Urinary bladder (tissue), 4 donors: ENCODE results near the gene CABP7. TPM values are rescaled to one million over a fixed set of nuclear protein-coding genes. Genes with fewer than 3 reads are reported as not detected.
A peak's percentile ranks its signal among the peaks of the same experiment; 100 is the strongest.

ENCODE experiments used
- DNase-seq: peaks from one replicate; pipeline ENCODE4 v3.0.0-alpha.2; 2015; ENCODE audit errors: extremely low spot score
- H3K27ac ChIP-seq: one replicate; pipeline ENCODE4 v1.5.1; 2013; ENCODE audit warnings: low read depth, mild to moderate bottlenecking, moderate library complexity
- H3K36me3 ChIP-seq: one replicate; pipeline ENCODE4 v1.6.1; 2013; ENCODE audit warnings: mild to moderate bottlenecking, moderate library complexity; ENCODE audit not compliant: insufficient read depth
- H3K4me1 ChIP-seq: one replicate; pipeline ENCODE4 v1.6.1; 2013; ENCODE audit warnings: mild to moderate bottlenecking, moderate library complexity; ENCODE audit not compliant: insufficient read depth
- H3K4me3 ChIP-seq: one replicate; pipeline ENCODE4 v1.5.1; 2013; ENCODE audit warnings: low read depth, low read length
- WGBS: extraction: QIAGEN DNeasy Blood & Tissue Kit; methylation state at CpG from one replicate; pipeline ENCODE4 v1.1.7; 2013; 5-methylcytosine and 5-hydroxymethylcytosine counted together
- polyA plus RNA-seq: library from polyadenylated mRNA; stranded (reverse); fragments of 200-250 nt; gene quantifications from one replicate; pipeline ENCODE4 v1.2.3, GENCODE V29; 2013
- total RNA-seq: library from RNA; depleted of rRNA; stranded (reverse); fragments of >200 nt; gene quantifications from one replicate; pipeline ENCODE4 v1.2.3, GENCODE V29; 2014
- donor health status: healthy with polysubstance abuse.
- donor health status: healthy.

CABP7 gene
- total and polyA plus RNA-seq, 2 donors = 0.05 to 0.11 TPM

DNA sequence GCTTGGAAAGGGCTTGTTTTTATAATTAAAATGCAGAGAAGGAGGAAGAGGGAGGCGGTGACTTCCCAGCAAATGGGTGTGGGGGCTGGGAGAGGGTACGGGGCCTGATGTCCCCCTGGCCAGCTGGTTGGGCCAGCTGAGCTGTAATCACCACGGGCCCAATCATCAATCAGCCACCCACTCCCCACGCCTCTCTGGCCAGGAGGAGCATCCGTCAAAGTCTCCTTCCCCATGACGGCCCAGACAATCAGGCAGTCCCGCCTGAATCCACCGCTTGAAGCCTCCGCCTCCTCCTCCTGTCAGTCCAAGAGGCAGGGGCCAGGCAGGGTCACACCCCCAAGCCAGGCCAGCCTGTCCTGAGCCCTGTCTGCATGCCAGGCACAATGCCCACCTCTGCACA is 13.3 kb upstream of the CABP7 start:
- WGBS = 63% methylated on average over 9 of the region's 9 CpGs
- H3K4me1 ChIP-seq = peaks cover 3% of the 10 kb centered on the region
- H3K36me3 ChIP-seq = no peaks in the 10 kb centered on the region
- H3K27ac ChIP-seq = no peak overlapping the region
- H3K4me3 ChIP-seq = no peak overlapping the region
- no peak for DNase-seq

DNA sequence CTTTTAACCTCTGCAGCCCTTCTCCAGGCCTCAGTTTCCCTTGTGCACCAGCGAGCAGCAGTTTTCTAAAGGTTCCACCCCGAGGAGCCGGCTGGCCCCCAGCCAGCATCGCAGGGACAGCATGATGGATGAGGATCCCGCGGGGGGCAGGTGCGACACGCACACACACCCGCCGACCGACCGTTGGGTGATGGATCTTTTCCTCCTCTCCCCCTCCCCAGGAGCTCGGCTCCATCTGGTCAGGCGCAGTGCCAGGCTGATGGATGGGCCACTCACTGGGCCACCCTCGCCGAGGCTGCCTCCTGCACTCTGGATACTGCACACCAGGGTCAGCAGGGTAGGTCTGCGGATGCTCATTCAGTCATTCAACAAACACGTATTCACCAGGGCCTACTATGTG is 12.8 kb upstream of the CABP7 start:
- Histone ChIP-seq H3K4me3 (no peak overlapping the region), H3K36me3 (no peaks in the 10 kb centered on the region), H3K27ac (no peak overlapping the region), H3K4me1 (peaks cover under 1% of the 10 kb centered on the region)
- no peak for DNase-seq
- 69% methylated on average over 18 of the region's 18 CpGs for WGBS

DNA sequence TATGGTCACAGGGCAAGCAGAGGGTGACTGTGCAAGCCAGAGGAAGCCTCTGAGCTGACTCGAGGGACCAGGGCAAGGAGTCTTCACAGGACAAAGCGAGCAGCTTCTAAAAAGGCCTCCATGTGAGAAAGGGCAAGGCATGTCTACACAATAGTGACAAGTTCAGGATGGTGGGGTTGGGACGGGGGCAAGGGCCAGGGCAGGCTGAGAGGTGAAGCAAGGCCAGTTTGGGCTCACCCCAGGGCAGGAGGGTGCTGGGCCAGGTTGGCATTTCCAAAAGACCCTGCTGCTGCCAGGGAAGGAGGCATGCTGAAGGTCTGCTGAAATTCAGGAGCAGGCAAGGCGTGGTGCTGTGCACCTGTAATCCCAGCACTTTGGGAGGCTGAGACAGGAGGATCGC is 12.3 kb upstream of the CABP7 start:
- Histone ChIP-seq H3K27ac (no peak overlapping the region), H3K4me3 (no peak overlapping the region), H3K4me1 (no peaks in the 10 kb centered on the region), H3K36me3 (no peaks in the 10 kb centered on the region)
- no peak for DNase-seq
- WGBS = 91% methylated on average over 5 of the region's 5 CpGs

DNA sequence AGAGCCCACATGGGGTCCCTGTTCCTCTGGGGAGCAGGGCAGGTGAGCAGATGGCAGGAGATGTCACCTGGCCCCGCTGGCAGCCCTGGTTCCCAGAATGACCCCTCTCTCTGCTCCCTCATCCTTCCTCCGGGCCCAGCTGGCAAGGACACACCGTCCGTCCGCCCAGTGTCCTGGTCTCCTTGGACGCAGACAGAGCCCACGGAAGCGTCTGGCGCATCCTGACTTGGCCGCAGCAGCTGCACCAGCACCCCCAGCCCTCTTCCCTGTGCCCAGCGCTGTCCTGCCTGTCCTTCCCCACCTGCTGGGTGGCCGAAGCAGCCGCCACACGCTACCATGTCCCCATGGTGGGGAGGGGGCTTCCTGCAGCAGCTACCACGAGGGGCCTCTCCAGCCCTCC is 9.6 kb upstream of the CABP7 start:
- Histone ChIP-seq H3K36me3 (no peaks in the 10 kb centered on the region), H3K27ac (no peak overlapping the region), H3K4me1 (no peaks in the 10 kb centered on the region), H3K4me3 (no peak overlapping the region)
- 79% methylated on average over 15 of the region's 15 CpGs for WGBS
- DNase-seq = no peak

DNA sequence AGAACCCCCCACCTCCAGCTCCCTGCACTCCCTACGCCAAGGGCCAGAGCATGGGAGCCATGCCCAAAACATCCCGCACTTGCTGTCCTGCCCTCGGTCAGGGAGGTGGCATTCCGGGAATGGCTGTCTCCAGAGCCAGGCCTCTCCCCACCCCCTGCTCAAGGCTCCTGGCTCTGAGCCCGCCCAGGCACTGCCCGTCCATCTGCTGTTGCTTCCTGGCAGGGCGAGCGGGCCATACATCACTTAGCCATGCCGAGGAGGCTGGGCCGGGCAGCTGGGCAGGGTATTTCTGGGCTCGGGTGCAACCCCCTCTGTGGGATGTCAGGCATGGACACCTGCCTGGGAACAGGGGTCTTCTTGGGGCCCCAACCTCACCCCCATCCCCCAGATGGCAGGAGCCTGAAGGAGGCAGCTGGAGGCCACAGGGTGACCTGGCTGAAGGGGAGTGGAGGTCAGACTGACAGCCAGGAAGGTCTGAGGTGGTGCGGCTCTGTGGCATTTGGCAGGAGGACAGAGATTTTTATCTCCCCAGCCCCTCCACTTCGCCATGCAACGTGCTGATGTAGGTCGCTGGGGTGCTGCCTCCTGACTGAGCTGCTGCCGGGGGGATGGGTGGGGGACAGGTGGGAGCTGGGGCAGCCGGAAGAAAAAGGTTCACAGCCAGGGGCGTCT is 8.7 kb upstream of the CABP7 start:
- no peaks in the 10 kb centered on the region for H3K36me3 ChIP-seq
- H3K4me3 ChIP-seq = no peak overlapping the region
- 53% methylated on average over 18 of the region's 18 CpGs for WGBS
- DNase-seq = no peak
- no peaks in the 10 kb centered on the region for H3K4me1 ChIP-seq
- H3K27ac ChIP-seq = no peak overlapping the region

DNA sequence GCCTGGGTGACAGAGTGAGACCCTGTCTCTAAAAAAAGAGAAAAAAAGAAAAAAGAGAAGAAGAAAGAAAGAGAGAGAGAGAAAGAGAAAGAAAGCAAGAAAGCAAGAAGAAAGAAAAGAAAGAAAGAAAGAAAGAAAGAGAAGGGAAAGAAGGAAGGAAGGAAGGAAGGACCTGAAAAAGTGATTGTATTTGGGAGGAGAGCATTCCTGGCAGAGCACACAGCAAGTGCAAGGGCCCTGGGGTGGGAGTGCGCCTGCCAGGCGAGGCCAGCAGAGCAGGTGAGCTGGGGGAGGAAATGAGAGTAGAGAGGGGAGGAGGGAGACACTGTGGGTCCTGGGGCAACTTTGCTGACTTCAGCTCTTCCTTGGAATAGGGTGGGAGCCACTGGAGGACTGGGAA is 7.7 kb upstream of the CABP7 start:
- 75% methylated on average over 2 of the region's 2 CpGs for WGBS

DNA sequence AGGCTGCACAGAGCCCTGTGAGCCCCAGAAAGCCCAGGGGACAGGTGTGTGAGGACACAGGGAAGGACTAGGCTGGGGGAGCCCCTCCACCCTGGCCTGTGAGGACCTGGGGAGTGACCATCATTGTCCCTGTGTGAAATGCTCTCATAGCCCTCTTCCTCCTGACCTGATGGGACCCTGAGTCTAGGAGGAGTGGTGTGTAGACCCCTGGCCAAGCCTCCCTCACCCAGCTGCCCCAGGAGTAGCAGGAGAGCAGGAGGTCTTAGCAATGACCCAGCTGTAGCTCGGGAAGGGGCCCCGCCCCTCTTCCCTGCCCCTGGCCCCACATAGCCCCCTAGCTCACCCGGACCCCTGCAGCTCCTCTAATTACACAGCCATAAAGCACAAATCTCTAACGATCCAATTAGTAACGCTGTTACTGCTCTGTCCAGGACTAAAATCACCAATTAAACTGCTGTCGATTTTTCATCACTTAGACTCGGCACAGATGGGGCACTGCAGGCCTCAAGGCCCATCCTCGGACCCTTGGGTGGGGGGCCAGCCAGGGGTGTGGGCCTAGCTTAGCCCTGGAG is 6.6 kb upstream of the CABP7 start:
- no peak overlapping the region for H3K4me3 ChIP-seq
- WGBS = 26% methylated on average over 8 of the region's 8 CpGs
- H3K4me1 ChIP-seq = no peaks in the 10 kb centered on the region

More for the DNA sequence above, 7.7 kb upstream of the CABP7 start:
- Histone ChIP-seq H3K4me1 (no peaks in the 10 kb centered on the region), H3K36me3 (no peaks in the 10 kb centered on the region), H3K27ac (no peak overlapping the region), H3K4me3 (no peak overlapping the region)
- DNase-seq = no peak

DNA sequence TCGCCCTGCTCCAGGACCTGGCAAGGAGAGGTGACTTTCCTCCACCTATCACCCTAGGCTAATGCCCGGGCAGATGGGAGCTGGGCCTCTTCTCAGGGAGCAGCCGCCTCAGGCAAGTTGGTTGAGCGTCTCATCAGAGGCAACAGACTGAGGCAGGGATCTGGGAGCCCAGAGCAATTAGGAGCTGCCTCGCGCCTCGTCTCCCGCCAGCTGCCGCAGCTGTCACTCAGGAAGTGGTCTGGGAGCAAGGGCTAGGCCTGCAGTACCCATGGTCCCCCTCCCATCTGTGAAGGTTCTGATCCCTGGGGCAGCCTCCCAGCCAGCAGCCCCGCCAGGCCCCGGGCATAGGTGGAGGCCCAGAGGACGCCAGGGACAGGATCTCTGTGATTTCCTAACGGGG is 4.6 kb upstream of the CABP7 start:
- WGBS = 58% methylated on average over 13 of the region's 13 CpGs
- H3K4me3 ChIP-seq = no peak overlapping the region
- H3K4me1 ChIP-seq = no peaks in the 10 kb centered on the region
- no peak for DNase-seq
- no peaks in the 10 kb centered on the region for H3K36me3 ChIP-seq
- H3K27ac ChIP-seq = no peak overlapping the region

More for the DNA sequence above, 6.6 kb upstream of the CABP7 start:
- no peak for DNase-seq
- Histone ChIP-seq H3K27ac (no peak overlapping the region), H3K36me3 (no peaks in the 10 kb centered on the region)

DNA sequence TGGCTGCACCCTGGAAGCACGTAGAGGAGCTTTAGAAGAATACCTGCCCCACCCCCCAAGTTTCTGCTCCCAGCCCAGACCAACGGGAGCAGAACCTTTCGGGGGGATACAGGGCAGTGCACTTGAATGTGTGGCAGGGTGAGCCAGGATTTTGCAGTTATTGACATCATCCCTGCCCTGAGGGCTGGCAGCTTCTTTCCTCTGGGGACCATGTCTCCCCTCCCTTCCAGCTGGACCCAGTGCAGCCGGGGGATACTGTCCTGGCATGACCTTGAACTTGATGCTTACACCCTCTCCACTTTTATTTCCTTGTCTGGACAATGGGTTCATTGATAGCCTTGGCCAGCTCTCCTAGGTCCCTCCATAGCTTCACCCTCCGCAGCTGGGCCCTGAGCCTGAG is 4.1 kb upstream of the CABP7 start:
- H3K4me3 ChIP-seq = no peak overlapping the region
- no peaks in the 10 kb centered on the region for H3K4me1 ChIP-seq
- H3K36me3 ChIP-seq = no peaks in the 10 kb centered on the region
- no peak for DNase-seq
- WGBS = 71% methylated on average over 5 of the region's 5 CpGs
- no peak overlapping the region for H3K27ac ChIP-seq

DNA sequence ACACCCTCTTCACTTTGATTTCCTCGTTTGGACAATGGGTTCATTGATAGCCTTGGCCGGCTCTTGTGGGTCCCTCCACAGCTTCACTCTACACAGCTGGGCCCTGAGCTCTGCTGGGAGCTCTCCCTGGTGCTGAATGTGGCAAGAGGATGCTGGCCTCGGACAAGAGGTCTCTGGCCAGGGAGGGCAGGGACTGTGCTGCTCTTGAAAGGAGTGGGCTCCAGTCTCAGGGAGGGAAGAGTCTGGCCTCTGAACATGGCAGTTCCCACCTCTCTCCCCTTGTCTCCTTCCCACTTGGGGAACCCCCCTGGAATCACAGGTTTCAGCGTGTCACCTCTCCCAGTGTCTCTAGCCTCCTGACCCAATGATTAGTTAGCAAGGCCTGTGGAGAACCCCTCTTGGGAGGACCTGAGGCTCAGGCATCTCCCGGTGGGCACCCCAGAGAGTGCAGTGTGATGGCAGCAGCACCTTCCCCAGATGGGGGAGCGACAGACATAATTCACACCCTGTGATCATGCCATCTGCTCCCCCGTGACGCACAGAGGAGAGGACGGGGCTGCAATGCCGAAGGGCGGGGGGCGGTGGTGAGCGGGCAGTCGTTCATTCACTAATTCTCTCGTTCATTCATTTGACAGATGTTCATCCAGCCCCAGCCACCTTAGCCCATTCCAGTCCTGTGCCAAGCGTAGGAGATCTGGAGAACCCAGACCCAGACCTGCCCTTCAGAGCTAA is 2.8 kb upstream of the CABP7 start:
- WGBS = 66% methylated on average over 16 of the region's 16 CpGs
- H3K36me3 ChIP-seq = no peaks in the 10 kb centered on the region
- no peak for DNase-seq
- H3K4me3 ChIP-seq = no peak overlapping the region
- H3K4me1 ChIP-seq = no peaks in the 10 kb centered on the region
- no peak overlapping the region for H3K27ac ChIP-seq

DNA sequence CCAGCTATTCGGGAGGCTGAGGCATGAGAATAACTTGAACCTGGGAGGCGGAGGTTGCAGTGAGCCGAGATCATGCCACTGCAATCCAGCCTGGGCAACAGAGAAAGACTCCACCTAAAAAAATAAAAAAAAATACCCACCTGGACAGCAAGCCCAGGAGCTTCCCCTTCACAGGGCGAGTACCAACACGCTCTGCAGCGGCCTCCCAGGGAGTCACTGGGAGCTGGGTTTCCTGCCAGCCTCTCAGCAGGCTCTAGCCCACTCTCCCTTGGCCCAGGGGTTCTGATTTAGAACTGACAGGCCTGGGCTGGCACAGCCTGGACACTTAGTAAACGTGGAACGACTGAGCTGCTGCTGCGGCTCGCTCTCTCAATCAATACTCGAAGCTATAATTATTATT is 2.0 kb upstream of the CABP7 start:
- Histone ChIP-seq H3K4me3 (no peak overlapping the region), H3K4me1 (no peaks in the 10 kb centered on the region), H3K27ac (no peak overlapping the region), H3K36me3 (no peaks in the 10 kb centered on the region)
- no peak for DNase-seq
- WGBS = 87% methylated on average over 11 of the region's 11 CpGs

DNA sequence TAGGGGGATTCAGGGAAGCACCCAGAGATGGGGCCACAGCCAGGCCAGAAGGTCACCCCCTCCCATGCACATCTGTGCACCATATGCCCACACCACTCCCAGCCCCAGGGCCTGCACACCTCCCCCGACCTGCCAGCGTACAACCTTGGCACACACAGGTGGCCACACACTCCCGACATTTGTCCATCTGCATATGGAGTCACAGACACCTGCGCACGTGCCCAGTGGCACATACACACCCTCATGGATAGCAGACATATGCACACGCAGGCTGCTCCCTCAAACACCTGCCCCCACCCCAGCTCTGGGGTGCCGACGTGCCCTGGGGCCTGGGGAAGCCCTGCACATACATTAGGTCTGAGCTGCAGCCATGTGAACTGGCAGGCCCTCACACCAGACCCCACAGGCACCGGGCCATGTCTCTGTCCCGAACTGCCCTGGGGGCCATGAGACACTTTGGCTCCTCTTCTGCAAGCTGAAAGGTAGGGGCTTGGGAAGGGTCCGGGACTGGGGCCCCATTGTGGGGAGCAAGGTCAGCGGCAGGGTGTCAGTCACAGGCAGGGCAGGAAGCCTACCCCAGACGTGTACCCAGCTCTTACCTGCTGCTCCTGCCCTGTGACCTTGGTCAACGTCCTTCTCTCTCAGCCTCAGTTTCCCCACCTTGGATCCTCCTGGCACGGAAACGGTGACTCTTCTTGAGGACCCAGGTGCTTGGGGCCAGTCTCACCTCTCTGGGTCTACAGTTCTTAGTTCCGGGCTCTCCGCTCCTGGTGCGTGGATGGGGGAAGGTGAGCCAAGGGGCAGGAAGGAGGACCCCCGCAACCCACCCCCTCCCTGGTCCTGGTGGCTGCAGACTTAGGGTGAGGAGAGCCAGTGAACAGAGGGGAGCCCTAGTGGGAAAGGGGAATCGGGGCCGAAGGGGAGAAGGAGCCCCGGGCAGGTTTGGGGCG is 579 bp upstream of the CABP7 start:
- H3K4me1 ChIP-seq = no peaks in the 10 kb centered on the region
- H3K36me3 ChIP-seq = no peaks in the 10 kb centered on the region
- 43% methylated on average over 24 of the region's 24 CpGs for WGBS
- DNase-seq = no peak
- H3K27ac ChIP-seq = no peak overlapping the region
- H3K4me3 ChIP-seq = peak overlapping the region; percentile 36

DNA sequence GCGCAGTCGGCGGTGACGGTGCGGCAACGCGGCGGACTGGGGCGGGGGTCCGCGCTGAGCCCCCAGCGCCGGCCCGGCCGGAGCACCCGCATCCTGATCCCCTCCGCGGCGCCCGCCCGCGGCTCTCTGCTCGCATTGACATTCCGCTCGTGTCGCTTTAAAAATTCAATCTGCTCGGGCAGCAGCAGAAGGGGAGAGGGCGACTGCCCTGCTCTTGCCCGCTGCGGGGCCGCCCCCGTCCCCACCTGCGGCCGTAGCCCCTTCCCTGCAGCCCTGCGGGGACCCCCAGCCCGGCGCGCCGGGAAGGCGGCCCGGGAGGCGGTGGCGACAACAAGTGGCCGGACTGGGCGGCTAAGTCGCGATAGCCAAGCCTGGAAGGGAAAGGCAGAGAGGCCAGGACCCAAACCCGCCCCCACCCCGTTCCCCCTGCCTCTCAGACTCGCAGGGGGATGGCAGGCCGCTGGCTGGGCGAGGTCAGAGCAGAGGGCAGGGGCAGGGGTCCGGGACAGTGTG is 1.1 kb downstream of the CABP7 start:
- 3% methylated on average over 53 of the region's 53 CpGs for WGBS
- no peak for DNase-seq
- H3K27ac ChIP-seq = no peak overlapping the region
- no peaks in the 10 kb centered on the region for H3K36me3 ChIP-seq
- H3K4me3 ChIP-seq = peak overlapping the region; percentile 36
- H3K4me1 ChIP-seq = no peaks in the 10 kb centered on the region
